ENCODE data around the gene LMO1.

Gene LMO1

GRCh38 chr11:8249482-8249881 lies 14.2 kb downstream of the LMO1 start:
- DNase-seq (ENCODE audit: low spot score) (no peak), FAIRE-seq (no peak)

- no peak for FAIRE-seq
- no peak for DNase-seq (ENCODE audit: low spot score)
These were observed 14.9 kb downstream of the LMO1 start for GRCh38 chr11:8248786-8249185.

GRCh38 chr11:8247312-8247711 lies 16.4 kb downstream of the LMO1 start:
- FAIRE-seq (no peak), DNase-seq (ENCODE audit: low spot score) (no peak)

- DNase-seq (ENCODE audit: low spot score): no peak
- FAIRE-seq: no peak
These were observed 20.2 kb downstream of the LMO1 start for GRCh38 chr11:8243458-8243857.

DNA sequence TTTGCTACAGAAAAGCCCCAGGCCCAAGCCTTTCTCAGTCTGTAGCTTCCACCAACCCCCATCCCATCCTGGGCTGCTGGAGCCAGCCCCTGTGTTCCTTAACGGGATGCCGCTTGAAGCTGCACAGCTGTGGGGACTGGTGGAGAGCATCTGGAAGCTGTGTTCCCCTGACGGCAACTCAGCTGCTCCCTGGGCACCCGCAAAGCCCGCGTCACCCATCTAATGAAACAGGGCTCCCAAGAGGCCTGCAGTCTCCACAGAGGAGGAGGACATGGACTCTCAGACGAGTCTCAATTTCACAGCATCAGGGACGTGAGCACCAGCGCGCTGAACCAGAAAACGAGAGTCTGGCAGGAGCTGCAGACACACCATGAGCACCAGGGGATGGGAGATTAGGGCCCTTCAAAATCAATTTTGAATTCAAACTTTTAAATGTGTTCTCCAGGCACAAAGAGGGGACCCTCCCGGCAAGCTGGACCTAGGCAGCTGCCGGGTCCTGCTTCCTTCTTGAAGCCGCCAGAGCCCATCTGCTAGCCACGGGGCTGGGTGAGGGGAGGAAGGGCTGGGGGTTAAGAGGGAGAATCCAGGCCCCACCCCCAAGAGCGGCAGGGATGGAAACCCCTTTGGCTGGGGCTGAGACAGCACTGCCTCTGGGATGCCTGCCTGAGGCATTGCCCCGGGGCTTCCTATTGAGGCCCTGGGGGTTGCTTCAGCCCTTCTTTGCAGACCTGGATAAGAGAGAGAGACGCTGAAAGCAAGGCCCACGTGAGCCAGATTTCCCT lies 21.0 kb downstream of the LMO1 start:
- FAIRE-seq: no peak
- DNase-seq (ENCODE audit: low spot score): no peak

GRCh38 chr11:8242118-8242475 lies 21.6 kb downstream of the LMO1 start:
- DNase-seq (ENCODE audit: low spot score) (no peak), FAIRE-seq (no peak)

GRCh38 chr11:8241373-8242117 lies 22.1 kb downstream of the LMO1 start:
- no peak for FAIRE-seq
- no peak for DNase-seq (ENCODE audit: low spot score)

DNA sequence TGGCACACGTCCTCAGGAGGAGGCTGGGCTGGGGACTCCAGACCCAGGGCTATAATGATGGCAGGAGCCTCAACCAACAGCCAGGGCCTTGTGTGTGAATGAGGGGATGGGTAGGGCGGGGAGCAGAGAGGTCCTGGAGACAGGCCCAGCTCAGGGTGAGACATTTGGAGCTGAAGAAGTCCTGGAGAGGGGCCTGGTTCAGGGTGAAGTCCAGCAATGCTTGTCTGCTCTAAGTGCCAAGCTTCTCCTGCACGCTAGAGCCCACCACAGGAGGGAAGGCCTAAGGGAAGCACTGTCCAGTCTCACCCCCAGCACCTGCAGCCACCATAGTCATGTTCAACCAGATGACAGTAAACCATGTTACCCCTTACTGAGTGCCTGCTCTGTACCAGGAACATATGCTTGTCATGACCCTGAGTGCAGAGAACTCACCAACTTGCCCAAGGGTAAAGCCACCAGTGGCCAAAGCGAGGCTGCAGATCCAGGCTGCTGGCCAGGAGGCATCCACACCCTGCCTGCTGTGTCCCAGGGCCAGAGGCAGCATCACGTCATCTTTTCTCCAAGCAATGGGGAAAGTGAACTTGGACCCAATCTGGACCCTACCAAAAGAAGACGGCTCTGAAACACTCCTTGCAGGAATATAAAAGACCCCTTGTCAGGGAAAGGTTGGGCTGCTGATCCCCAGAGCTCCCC lies 24.0 kb downstream of the LMO1 start:
- FAIRE-seq: no peak
- no peak for DNase-seq (ENCODE audit: low spot score)

DNA sequence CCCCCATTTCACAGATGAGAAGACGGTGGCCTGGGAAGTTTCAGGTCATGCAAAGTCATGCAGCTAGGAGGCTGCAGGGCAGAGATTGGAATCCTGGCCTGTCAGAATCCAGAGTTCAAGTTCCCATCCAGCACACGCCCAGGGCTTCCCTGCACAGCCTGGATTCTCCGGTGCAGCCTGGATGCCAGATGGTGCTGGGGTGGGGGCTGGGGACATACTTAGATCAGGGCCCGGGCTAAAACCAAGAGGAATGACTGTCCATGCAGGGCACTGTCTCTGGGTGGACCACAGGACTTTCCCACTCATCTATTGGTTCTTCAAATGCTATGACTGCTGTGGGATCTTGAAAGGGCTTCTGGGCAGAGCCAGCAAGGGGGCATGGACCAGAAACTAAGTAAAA lies 24.6 kb downstream of the LMO1 start:
- no peak for FAIRE-seq

DNA sequence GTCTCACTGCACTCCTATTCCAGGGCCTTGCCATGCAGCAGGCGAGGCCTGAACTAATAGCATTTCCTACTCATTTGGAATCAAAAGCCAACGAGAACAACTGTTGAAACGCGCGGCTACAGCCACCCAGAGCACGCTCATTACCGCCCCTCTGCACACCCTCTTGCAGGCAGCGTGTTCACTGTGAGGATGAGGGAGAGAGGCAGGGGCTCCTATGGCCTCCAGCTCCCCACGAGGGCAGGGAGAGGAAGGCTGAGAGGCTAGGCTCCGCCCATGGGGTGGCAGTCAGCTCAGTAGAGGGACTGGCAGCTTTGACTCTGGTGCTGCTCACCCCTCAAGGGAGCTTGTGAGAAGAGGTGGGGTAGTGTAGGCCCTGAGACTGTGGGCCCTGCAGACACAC lies 26.2 kb downstream of the LMO1 start:
- DNase-seq (ENCODE audit: low spot score): no peak
- no peak for FAIRE-seq

More for the DNA sequence above, 24.6 kb downstream of the LMO1 start:
- no peak for DNase-seq (ENCODE audit: low spot score)

DNA sequence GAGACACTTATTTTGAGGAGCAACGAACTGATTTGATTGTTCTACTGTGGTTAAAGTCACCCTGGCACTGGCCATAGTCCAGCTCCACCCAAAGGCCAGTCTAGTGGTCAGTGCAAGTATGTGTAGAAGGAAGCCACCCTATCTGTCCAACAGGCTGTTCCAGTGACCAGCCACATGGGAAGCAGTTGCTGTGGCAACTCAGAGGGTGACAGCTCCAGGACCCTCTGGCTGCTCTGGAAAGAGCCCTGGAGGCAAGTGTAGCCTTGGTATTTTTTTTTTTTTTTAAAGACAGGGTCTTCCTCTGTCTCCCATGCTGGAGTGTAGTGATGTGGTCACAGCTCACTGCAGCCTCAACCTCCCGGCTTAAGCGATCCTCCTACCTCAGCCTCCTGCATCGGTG lies 27.8 kb downstream of the LMO1 start:
- no peak for FAIRE-seq
- DNase-seq (ENCODE audit: low spot score): peak; percentile 4

- FAIRE-seq: no peak
- no peak for DNase-seq (ENCODE audit: low spot score)
These were observed 28.8 kb downstream of the LMO1 start for GRCh38 chr11:8234910-8235309.

DNA sequence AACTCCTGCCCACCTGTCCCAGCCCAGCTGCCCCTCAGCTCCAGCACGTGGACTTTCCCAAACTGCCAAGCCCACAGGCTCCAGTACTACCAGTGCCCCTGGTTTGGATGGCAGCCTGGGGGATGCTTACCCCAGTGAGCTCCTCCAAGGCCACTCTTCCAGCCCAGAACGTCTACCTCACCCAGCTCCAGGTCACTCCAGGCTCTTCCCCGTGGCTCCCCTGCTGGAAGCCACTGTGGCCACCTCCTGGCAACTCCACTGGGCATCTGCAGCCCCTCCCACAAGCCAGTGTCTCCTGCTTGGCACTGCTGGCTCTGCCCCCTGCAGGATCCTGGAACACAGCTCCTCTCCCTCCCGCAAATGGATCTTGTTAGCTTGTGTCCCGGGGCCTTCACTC lies 29.3 kb downstream of the LMO1 start:
- peak; percentile 54 for DNase-seq (ENCODE audit: low spot score)
- no peak for FAIRE-seq

DNA sequence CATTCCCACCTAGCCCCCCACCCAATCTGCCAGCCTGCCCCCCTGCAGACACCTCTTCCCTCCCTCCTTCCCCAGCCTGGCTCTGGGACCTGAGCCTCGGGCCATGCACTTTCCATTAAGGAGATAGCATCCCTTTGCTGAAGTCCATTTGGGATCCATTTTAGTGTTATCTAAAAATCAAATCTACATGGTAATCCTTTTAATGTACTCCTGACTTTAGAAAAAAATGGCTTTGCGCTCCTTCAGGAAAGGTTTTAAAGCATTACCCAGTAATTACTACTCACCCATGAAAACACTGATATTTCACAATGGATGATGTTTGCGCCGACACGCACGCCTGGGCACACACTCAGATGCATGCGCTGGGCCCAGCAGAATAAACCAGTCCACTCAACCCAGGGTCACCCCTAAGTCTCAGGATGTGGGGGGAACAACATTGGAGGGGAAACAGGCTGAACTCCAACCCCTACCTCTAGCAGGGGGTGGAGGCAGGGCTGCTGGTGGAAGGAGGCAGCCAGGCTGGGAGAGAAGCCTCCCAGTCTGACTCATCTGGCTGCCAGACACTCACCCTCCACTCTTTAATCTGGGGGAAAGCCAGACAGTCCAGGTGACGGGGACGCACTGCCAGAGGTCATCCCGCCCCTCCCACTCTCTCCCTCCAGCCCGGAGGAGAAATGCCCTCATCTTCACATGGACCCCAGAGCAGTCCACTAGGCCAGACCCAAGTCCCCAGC lies 29.8 kb downstream of the LMO1 start:
- FAIRE-seq (peak; percentile 61), DNase-seq (ENCODE audit: low spot score) (peak; percentile 69)

- DNase-seq (ENCODE audit: low spot score): no peak
- no peak for FAIRE-seq
These were observed 30.6 kb downstream of the LMO1 start for GRCh38 chr11:8232849-8233606.

DNA sequence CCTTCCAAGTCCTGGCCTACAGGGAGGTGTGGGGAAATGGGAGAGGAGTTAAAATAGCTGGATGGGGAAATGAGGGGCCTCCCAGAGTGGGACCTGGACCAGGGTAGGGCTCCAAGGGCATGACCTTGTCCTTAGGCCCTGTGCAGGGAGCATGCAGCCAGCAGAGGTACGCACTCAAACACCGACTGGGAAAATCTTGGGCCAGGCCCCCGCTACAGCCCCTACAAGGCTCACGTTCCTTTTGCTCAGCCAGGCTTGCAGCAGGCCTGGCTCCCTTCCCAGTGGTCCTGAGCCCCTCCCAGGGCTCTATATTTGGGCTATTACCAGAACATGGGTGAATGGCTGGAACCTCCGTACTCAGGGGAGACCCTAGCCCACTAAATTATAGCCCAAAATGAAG lies 31.3 kb downstream of the LMO1 start:
- no peak for FAIRE-seq

GRCh38 chr11:8231979-8232378 lies 31.7 kb downstream of the LMO1 start:
- DNase-seq (ENCODE audit: low spot score) (no peak), FAIRE-seq (no peak)

More for the DNA sequence above, 31.3 kb downstream of the LMO1 start:
- no peak for DNase-seq (ENCODE audit: low spot score)

DNA sequence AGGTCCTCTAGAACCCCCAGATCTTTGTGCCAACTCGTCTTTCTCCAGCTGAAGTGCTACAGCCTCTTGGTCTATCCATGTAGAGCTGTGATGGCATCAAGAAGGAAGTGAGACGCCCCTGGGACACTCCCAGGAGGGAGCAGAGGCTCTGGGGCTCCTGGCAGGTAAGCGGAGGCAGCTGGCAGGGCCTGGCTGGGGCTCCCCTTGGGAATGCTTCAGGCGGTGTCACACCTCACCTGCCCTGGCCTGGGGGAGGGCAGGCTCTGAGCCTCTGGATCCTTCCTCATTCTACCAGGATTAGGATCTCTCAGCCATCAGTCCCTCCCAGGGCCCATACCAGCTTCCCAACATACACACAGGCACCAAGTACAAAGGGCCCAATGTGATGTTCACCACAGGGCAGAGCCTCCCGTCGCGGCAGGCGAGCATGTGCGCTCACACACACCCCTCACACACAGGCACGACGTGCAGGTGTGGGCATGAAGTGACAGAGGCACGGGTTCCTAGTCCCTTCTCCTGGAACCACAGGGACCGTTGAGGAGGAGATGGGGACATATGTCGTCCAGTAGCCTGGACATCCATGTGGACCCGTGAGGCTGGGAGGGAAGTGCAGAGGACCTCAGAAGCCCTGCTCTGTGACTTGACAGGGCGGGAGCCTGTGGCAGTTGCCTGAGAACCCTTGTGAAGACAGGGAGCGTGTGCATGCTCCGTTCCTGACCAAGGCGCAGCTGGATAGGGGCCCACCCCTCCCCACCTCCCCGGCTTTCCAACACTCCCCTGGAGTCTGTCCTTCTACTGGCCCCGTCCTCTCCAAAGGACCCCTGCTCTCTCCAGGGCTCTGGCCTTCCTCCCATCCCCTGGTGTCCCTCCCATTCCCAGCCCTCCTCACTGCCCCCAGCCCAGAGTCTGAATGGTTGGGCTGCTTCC lies 32.5 kb downstream of the LMO1 start:
- DNase-seq (ENCODE audit: low spot score) (no peak), FAIRE-seq (no peak)

DNA sequence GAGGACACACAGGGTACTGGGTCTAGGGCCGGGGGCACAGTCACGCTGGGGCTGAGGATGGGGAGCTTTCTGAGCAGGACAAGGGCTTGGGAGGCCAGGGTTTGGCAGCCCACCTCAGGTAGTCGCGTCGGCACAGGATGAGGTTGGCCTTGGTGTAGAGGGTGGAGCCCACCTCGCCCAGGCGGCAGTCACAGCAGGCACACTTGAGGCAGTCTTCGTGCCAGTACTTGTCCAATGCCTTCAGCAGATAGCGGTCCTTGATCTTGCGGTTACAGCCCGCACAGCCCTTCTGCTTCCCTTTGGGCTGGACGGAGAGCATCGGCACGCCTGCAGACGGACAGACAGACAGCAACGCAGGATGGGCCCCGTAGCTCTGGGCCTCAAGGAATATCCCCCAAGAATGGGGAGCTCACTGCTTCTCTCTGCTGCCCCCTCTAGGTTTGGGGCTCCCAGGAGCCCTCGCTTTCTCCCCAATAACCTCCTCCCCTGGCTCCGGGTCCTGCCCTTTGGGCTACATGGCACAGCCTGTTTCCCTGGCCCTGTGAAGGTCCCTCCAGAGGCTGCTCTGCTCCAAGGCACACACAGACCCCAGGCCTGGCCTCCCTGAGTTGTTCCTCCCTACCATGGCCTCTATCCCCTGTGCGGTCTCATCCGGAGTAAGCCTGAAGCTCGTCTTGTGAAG lies 33.4 kb downstream of the LMO1 start:
- no peak for DNase-seq (ENCODE audit: low spot score)
- FAIRE-seq: no peak

Data from RCC 7860 (cell line).